ENCODE measurements around the gene RERG.

RERG gene

GRCh38 chr12:15222219-15222618 is 1.0 kb upstream of the RERG start:
- Histone ChIP-seq H3K27me3 (ENCODE audit: control insufficient read depth in 1 of 2, insufficient read depth in 2 of 2, low read length in 2 of 2) (peaks cover 4 to 11% of the 10 kb centered on the region in 2 donors), H3K9me3 (ENCODE audit: control insufficient read depth in 1 of 2, low read length in 2 of 2) (no peaks in the 10 kb centered on the region), H3K36me3 (ENCODE audit: control insufficient read depth in 1 of 2, insufficient read depth in 2 of 2, low read length in 2 of 2) (no peaks in the 10 kb centered on the region), H3K27ac (ENCODE audit: low read depth, low read length) (no peak overlapping the region), H3K4me1 (ENCODE audit: control insufficient read depth in 1 of 2, insufficient read depth in 2 of 2, low read length in 2 of 2) (peaks cover 6 to 11% of the 10 kb centered on the region in 2 donors), H3K4me3 (ENCODE audit: low read depth in 1 of 2, low read length in 2 of 2) (no peak overlapping the region), H3K9ac (ENCODE audit: low read depth in 1 of 2, low read length in 2 of 2) (no peak overlapping the region)

DNA sequence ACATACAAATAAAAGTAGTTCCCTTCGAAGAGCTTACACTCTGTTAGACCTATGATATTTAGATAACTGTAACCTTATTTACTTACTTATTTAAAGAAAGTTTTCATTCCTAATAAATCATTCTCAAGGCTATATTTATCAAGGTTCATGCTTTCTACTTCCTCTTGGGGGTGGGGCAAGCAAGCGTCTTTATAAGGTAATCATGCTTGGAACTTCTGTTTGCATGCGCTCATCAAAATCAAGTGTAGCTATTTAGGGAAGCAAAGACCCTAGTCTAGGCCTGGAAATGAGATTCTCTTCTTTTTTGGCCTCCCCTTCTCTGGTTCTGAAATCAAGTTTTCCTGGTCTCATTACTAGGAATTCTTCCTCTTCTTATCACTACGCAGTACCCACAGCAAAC is 766 bp downstream of the RERG start:
- Histone ChIP-seq H3K27me3 (ENCODE audit: control insufficient read depth in 1 of 2, insufficient read depth in 2 of 2, low read length in 2 of 2) (peaks cover 4 to 11% of the 10 kb centered on the region in 2 donors), H3K9ac (ENCODE audit: low read depth in 1 of 2, low read length in 2 of 2) (peak overlapping the region in 1 of 2 donors; percentile 39), H3K9me3 (ENCODE audit: control insufficient read depth in 1 of 2, low read length in 2 of 2) (no peaks in the 10 kb centered on the region), H3K4me1 (ENCODE audit: control insufficient read depth in 1 of 2, insufficient read depth in 2 of 2, low read length in 2 of 2) (peaks cover 6 to 11% of the 10 kb centered on the region in 2 donors), H3K4me3 (ENCODE audit: low read depth in 1 of 2, low read length in 2 of 2) (peak overlapping the region; percentile 70 to 77), H3K36me3 (ENCODE audit: control insufficient read depth in 1 of 2, insufficient read depth in 2 of 2, low read length in 2 of 2) (no peaks in the 10 kb centered on the region), H3K27ac (ENCODE audit: low read depth, low read length) (peak overlapping the region; percentile 65)

DNA sequence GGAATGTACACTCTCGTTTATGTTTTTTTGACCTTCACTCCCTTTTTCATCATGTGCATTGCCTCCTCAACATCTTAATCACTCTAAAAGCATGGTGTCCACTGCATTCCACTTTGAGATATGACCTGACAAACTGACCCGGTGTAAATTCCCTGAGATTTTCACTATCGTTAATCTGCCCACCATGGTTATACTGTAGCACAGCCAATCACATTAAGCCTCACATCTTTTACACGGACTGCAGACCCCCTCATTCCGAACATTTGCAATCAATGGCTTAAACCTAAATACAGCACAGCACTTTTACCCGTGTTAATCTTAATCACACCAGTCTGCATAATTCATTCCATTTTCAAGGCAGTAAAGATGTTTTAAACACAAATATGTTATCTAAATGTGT is 2.4 kb downstream of the RERG start:
- no peak overlapping the region for H3K4me3 ChIP-seq (ENCODE audit: low read depth in 1 of 2, low read length in 2 of 2)

DNA sequence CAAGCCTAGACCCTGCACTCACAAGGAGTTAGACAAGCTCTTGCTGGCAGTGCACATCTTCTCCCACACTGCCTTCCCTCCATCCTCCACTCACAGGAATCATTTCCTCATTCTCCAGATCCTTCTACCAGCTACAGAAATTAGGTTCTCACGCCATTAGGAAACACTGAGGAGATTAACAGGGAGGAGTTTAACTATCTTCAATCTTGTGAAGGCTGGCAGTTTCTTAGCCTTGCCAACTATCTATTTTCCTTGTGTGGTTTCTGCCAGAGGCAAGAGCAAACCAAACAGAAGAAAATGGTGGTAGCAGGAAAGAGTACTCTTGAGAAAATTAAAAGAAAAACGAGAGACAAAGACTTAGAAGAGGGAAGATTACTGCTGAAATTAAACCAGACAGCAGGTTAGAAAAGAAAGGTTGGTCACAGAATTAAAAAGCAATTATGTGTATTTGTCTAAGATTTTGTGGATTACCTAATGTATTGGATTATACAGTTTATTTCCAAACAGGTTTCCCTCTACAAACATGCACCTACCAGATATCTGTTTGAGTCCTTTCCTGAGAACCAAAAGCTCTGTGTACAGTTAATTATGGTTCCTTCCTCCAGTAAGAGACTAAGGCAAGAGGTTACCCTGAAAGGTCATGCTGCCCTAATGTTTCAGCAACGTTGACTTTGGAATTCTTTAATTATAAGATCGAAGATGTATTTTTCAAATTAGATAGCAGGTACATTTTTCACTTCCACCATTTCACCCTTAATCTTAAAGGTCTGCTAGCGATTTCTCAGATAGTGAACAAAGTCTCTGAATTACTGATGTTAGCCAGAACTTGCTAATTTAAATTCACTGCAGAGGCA is 5.0 kb downstream of the RERG start:
- Histone ChIP-seq H3K36me3 (ENCODE audit: control insufficient read depth in 1 of 2, insufficient read depth in 2 of 2, low read length in 2 of 2) (no peaks in the 10 kb centered on the region), H3K4me3 (ENCODE audit: low read depth in 1 of 2, low read length in 2 of 2) (no peak overlapping the region), H3K9me3 (ENCODE audit: control insufficient read depth in 1 of 2, low read length in 2 of 2) (no peaks in the 10 kb centered on the region), H3K9ac (ENCODE audit: low read depth in 1 of 2, low read length in 2 of 2) (no peak overlapping the region), H3K27me3 (ENCODE audit: control insufficient read depth in 1 of 2, insufficient read depth in 2 of 2, low read length in 2 of 2) (peaks cover 0 to 3% of the 10 kb centered on the region in 2 donors), H3K4me1 (ENCODE audit: control insufficient read depth in 1 of 2, insufficient read depth in 2 of 2, low read length in 2 of 2) (peaks cover 6% of the 10 kb centered on the region in 2 donors), H3K27ac (ENCODE audit: low read depth, low read length) (no peak overlapping the region)

More for the DNA sequence above, 2.4 kb downstream of the RERG start:
- Histone ChIP-seq H3K27ac (ENCODE audit: low read depth, low read length) (no peak overlapping the region), H3K27me3 (ENCODE audit: control insufficient read depth in 1 of 2, insufficient read depth in 2 of 2, low read length in 2 of 2) (peaks cover 4 to 11% of the 10 kb centered on the region in 2 donors), H3K36me3 (ENCODE audit: control insufficient read depth in 1 of 2, insufficient read depth in 2 of 2, low read length in 2 of 2) (no peaks in the 10 kb centered on the region), H3K4me1 (ENCODE audit: control insufficient read depth in 1 of 2, insufficient read depth in 2 of 2, low read length in 2 of 2) (peaks cover 6 to 11% of the 10 kb centered on the region in 2 donors), H3K9me3 (ENCODE audit: control insufficient read depth in 1 of 2, low read length in 2 of 2) (no peaks in the 10 kb centered on the region), H3K9ac (ENCODE audit: low read depth in 1 of 2, low read length in 2 of 2) (no peak overlapping the region)

DNA sequence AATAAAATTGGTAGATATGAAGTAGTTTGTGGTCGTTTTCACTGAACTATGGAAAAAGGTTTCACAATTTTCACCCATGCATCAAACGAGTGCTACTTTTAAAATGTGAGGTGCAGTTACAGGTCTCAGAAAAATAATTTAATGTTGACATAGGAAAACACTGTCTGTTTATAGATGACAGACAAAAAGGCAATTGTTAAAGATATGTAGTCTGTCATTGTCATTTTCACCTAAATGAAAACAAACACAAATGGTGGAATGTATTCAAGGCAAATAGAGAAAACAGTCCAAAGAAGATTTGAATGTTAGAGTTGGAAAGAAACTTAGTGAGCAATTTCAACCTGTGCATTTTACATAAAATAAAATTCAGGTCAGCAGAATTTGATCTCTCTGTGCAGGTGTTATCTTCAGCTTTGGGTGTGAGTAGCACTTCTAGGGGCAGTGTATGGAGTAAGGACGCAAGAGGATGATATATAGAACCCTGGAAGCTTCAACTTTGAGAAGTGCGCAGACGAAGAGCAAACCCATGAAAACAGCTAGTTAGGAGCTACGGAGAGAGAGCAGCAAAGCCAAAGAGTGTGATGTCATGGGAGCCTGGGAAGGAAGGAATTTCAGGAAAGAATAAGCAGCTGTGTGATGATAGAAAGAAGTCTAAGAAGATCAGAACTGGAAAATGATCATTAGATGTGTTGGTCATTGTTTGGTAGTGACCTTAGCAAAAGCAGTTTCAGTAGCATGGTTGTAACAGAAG is 6.2 kb downstream of the RERG start:
- no peaks in the 10 kb centered on the region for H3K4me1 ChIP-seq (ENCODE audit: control insufficient read depth in 1 of 2, insufficient read depth in 2 of 2, low read length in 2 of 2)
- no peaks in the 10 kb centered on the region for H3K9me3 ChIP-seq (ENCODE audit: control insufficient read depth in 1 of 2, low read length in 2 of 2)
- H3K27me3 ChIP-seq (ENCODE audit: control insufficient read depth in 1 of 2, insufficient read depth in 2 of 2, low read length in 2 of 2), result no peaks in the 10 kb centered on the region
- no peak overlapping the region for H3K27ac ChIP-seq (ENCODE audit: low read depth, low read length)
- no peaks in the 10 kb centered on the region for H3K36me3 ChIP-seq (ENCODE audit: control insufficient read depth in 1 of 2, insufficient read depth in 2 of 2, low read length in 2 of 2)
- H3K9ac ChIP-seq (ENCODE audit: low read depth in 1 of 2, low read length in 2 of 2), result no peak overlapping the region
- H3K4me3 ChIP-seq (ENCODE audit: low read depth in 1 of 2, low read length in 2 of 2), result no peak overlapping the region

- Histone ChIP-seq H3K27me3 (ENCODE audit: control insufficient read depth in 1 of 2, insufficient read depth in 2 of 2, low read length in 2 of 2) (no peaks in the 10 kb centered on the region), H3K9ac (ENCODE audit: low read depth in 1 of 2, low read length in 2 of 2) (no peak overlapping the region), H3K4me3 (ENCODE audit: low read depth in 1 of 2, low read length in 2 of 2) (no peak overlapping the region), H3K27ac (ENCODE audit: low read depth, low read length) (no peak overlapping the region), H3K4me1 (ENCODE audit: control insufficient read depth in 1 of 2, insufficient read depth in 2 of 2, low read length in 2 of 2) (no peaks in the 10 kb centered on the region), H3K9me3 (ENCODE audit: control insufficient read depth in 1 of 2, low read length in 2 of 2) (no peaks in the 10 kb centered on the region), H3K36me3 (ENCODE audit: control insufficient read depth in 1 of 2, insufficient read depth in 2 of 2, low read length in 2 of 2) (no peaks in the 10 kb centered on the region)
Observed at GRCh38 chr12:15212930-15213329, 8.3 kb downstream of the RERG start.

- H3K9ac ChIP-seq (ENCODE audit: low read depth in 1 of 2, low read length in 2 of 2), result no peak overlapping the region
- no peaks in the 10 kb centered on the region for H3K36me3 ChIP-seq (ENCODE audit: control insufficient read depth in 1 of 2, insufficient read depth in 2 of 2, low read length in 2 of 2)
- no peaks in the 10 kb centered on the region for H3K4me1 ChIP-seq (ENCODE audit: control insufficient read depth in 1 of 2, insufficient read depth in 2 of 2, low read length in 2 of 2)
- H3K4me3 ChIP-seq (ENCODE audit: low read depth in 1 of 2, low read length in 2 of 2), result no peak overlapping the region
- H3K27ac ChIP-seq (ENCODE audit: low read depth, low read length), result no peak overlapping the region
- H3K9me3 ChIP-seq (ENCODE audit: control insufficient read depth in 1 of 2, low read length in 2 of 2), result no peaks in the 10 kb centered on the region
- no peaks in the 10 kb centered on the region for H3K27me3 ChIP-seq (ENCODE audit: control insufficient read depth in 1 of 2, insufficient read depth in 2 of 2, low read length in 2 of 2)
Observed at GRCh38 chr12:15209782-15210181, 11.4 kb downstream of the RERG start.

- Histone ChIP-seq H3K9ac (ENCODE audit: low read depth in 1 of 2, low read length in 2 of 2) (no peak overlapping the region), H3K27me3 (ENCODE audit: control insufficient read depth in 1 of 2, insufficient read depth in 2 of 2, low read length in 2 of 2) (no peaks in the 10 kb centered on the region), H3K4me1 (ENCODE audit: control insufficient read depth in 1 of 2, insufficient read depth in 2 of 2, low read length in 2 of 2) (no peaks in the 10 kb centered on the region), H3K9me3 (ENCODE audit: control insufficient read depth in 1 of 2, low read length in 2 of 2) (no peaks in the 10 kb centered on the region), H3K36me3 (ENCODE audit: control insufficient read depth in 1 of 2, insufficient read depth in 2 of 2, low read length in 2 of 2) (no peaks in the 10 kb centered on the region), H3K4me3 (ENCODE audit: low read depth in 1 of 2, low read length in 2 of 2) (no peak overlapping the region), H3K27ac (ENCODE audit: low read depth, low read length) (no peak overlapping the region)
Observed at GRCh38 chr12:15208871-15209656, 12.2 kb downstream of the RERG start.

DNA sequence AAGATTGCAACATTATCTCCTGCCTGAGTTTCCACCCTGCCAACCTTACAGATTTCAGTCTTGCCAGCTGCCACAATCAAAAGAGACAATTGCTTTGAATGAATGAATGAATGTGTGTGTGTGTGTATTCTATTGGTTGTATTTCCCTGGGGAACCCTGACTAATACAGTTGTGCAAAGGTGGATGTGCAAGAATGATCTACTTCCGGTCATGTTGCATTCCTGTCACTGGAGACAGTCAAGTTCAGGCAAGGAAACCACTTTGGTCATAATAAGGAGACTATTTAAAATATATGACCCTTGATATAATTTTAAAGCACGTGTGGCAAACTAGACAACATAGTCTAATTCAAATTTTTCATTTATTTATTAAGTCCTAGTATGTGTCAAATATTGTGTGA is 13.1 kb downstream of the RERG start:
- Histone ChIP-seq H3K27ac (ENCODE audit: low read depth, low read length) (no peak overlapping the region), H3K9ac (ENCODE audit: low read depth in 1 of 2, low read length in 2 of 2) (no peak overlapping the region), H3K36me3 (ENCODE audit: control insufficient read depth in 1 of 2, insufficient read depth in 2 of 2, low read length in 2 of 2) (no peaks in the 10 kb centered on the region), H3K4me3 (ENCODE audit: low read depth in 1 of 2, low read length in 2 of 2) (no peak overlapping the region), H3K27me3 (ENCODE audit: control insufficient read depth in 1 of 2, insufficient read depth in 2 of 2, low read length in 2 of 2) (no peaks in the 10 kb centered on the region), H3K9me3 (ENCODE audit: control insufficient read depth in 1 of 2, low read length in 2 of 2) (no peaks in the 10 kb centered on the region), H3K4me1 (ENCODE audit: control insufficient read depth in 1 of 2, insufficient read depth in 2 of 2, low read length in 2 of 2) (no peaks in the 10 kb centered on the region)
